Measurements from ENCODE around the gene SLC35E2B.

The SLC35E2B gene

DNA sequence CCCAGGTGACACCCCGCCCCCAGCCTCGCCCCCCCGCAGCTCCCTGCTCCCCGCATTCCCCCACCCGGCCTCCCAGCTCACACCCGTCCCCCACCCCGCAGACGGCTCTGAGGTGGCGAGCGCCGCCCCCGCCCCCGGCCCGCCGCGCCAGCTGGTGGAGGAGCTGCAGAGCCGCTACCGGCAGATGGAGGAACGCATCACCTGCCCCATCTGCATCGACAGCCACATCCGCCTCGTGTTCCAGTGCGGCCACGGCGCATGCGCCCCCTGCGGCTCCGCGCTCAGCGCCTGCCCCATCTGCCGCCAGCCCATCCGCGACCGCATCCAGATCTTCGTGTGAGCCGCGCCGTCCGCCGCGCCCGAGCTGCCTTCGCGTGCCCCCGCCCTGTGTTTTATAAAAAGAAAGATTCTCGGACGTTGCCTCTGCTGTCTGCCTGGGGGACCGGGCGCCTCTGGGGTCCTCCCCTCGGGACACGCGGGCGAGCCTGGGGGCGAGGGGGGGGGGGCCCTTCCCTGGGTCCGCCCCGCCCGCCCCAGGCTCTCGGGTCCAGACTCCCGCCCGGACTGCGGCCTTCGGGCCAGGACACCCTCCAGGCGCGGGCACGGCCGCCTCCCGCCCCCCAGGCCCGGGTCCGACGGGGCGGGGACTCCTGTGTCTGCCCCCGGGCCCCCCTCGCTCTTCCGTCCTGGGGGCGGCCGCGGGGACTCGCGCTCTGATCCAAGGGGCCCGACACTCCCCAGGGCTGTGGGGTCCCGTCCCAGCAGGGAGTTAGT is 62.2 kb downstream of the SLC35E2B start:
- Histone ChIP-seq H3K27ac (no peak overlapping the region), H3K27me3 (ENCODE audit: insufficient read depth, low read depth, severe bottlenecking) (no peaks in the 10 kb centered on the region), H3K9me3 (ENCODE audit: severe bottlenecking) (no peaks in the 10 kb centered on the region), H3K4me3 (ENCODE audit: low read depth, low read length) (no peak overlapping the region), H3K36me3 (no peaks in the 10 kb centered on the region)
- DNase-seq, result no peak
- TF ChIP-seq, protein P1, sequence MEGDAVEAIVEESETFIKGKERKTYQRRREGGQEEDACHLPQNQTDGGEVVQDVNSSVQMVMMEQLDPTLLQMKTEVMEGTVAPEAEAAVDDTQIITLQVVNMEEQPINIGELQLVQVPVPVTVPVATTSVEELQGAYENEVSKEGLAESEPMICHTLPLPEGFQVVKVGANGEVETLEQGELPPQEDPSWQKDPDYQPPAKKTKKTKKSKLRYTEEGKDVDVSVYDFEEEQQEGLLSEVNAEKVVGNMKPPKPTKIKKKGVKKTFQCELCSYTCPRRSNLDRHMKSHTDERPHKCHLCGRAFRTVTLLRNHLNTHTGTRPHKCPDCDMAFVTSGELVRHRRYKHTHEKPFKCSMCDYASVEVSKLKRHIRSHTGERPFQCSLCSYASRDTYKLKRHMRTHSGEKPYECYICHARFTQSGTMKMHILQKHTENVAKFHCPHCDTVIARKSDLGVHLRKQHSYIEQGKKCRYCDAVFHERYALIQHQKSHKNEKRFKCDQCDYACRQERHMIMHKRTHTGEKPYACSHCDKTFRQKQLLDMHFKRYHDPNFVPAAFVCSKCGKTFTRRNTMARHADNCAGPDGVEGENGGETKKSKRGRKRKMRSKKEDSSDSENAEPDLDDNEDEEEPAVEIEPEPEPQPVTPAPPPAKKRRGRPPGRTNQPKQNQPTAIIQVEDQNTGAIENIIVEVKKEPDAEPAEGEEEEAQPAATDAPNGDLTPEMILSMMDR (IDR thresholded peaks at IDR 0.05; ENCODE audit: low read depth, low read length), result no peak

DNA sequence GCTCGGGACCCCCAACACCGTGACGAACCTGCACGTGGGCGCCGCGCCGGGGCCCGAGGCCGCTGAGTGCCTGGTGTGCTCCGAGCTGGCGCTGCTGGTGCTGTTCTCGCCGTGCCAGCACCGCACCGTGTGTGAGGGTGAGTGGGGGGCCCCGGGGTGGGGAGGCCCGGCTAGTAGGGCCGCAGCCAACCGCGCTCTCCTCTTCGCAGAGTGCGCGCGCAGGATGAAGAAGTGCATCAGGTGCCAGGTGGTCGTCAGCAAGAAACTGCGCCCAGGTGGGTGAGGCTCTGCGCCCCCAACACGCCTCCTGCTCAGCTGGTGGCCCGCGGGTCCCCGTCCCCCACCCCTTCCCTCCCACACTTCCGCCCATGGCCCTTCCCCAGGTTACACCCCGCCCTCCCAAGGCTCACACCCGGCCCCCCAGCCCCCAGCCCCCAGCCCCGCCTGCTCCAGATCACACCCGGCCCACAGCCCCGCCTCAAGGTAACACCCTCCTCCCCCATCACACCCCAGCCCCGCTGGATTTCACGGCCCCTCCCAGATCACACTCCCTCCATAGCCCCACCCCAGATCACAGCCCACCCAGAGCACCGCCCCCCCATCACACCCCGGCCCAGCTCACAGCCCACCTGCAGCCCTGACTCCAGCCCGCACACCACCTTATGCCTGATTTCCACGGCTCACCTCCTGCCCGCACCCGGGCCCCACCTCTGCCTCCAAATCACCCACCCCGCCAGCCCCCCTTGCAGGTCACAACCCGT is 63.0 kb downstream of the SLC35E2B start:
- DNase-seq, result no peak
- no peaks in the 10 kb centered on the region for H3K9me3 ChIP-seq (ENCODE audit: severe bottlenecking)
- no peak overlapping the region for H3K4me3 ChIP-seq (ENCODE audit: low read depth, low read length)
- H3K27me3 ChIP-seq (ENCODE audit: insufficient read depth, low read depth, severe bottlenecking), result no peaks in the 10 kb centered on the region
- TF ChIP-seq, protein P1 (IDR thresholded peaks at IDR 0.05; ENCODE audit: low read depth, low read length), result no peak
- no peaks in the 10 kb centered on the region for H3K36me3 ChIP-seq
- H3K27ac ChIP-seq, result no peak overlapping the region

DNA sequence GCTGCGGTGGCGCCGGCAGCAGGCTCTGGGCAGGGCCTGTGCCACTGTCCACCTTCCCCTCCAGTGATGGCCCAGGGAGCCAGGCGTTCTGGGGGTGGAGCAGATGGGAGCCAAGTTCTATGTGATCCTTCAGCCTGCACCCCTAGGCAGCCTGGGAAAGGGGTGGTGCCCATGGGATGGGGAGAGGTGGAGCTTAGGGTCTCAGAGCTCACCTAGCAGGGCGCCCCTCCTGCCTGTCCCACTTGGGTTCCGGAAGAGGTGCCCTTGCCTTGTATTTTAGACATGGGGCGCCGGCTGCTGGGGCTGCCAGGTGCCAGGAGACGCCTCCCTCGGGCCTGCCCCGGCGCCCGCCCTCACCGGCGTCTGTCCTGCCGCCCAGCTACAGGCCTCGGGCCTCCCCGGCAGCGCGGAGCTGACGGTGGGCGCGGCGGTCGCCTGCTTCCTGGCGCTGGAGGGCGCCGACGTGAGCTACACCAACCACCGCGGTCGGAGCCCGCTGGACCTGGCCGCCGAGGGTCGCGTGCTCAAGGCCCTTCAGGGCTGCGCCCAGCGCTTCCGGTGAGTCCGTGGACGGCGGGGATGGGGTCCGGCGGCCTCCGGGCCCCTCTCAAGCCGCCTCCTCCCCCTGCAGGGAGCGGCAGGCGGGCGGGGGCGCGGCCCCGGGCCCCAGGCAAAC is 63.7 kb downstream of the SLC35E2B start:
- Histone ChIP-seq H3K4me3 (ENCODE audit: low read depth, low read length) (no peak overlapping the region), H3K27ac (no peak overlapping the region)

DNA sequence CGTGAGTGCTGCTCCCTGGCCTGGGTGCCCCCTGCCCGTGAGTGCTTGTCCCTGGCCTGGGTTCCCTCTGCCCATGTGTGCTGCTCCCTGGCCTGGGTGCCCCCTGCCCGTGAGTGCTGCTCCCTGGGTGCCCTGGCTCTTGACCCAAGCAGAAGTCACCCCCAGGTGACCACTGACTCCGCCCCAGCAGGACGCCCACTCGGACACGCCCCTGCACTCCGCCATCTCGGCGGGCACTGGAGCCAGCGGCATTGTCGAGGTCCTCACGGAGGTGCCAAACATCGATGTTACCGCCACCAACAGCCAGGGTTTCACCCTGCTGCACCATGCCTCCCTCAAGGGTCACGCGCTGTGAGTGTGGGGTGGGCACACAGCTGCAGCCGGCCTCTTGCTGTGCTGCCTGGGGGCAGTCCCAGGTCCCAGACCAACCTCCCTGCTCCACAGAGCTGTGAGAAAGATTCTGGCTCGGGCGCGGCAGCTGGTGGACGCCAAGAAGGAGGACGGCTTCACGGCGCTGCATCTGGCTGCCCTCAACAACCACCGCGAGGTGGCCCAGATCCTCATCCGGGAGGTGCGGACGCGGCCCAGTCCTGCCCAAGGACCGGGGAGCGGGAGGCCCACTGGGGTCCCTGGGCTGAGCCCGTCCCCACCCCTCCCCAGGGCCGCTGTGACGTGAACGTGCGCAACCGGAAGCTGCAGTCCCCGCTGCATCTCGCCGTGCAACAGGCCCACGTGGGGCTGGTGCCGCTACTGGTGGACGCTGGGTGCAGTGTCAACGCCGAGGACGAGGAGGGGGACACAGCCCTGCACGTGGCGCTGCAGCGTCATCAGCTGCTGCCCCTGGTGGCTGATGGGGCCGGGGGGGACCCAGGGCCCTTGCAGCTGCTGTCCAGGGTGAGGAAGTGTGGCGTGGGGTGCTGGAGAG is 64.5 kb downstream of the SLC35E2B start:
- Histone ChIP-seq H3K4me3 (ENCODE audit: low read depth, low read length) (no peak overlapping the region), H3K36me3 (no peaks in the 10 kb centered on the region), H3K9me3 (ENCODE audit: severe bottlenecking) (no peaks in the 10 kb centered on the region), H3K27ac (no peak overlapping the region), H3K27me3 (ENCODE audit: insufficient read depth, low read depth, severe bottlenecking) (no peaks in the 10 kb centered on the region)
- DNase-seq, result no peak
- TF ChIP-seq, protein P1 (IDR thresholded peaks at IDR 0.05; ENCODE audit: low read depth, low read length), result no peak

More for the DNA sequence above, 63.7 kb downstream of the SLC35E2B start:
- TF ChIP-seq, protein P1 (IDR thresholded peaks at IDR 0.05; ENCODE audit: low read depth, low read length), result no peak
- peak; percentile 10 for DNase-seq
- H3K27me3 ChIP-seq (ENCODE audit: insufficient read depth, low read depth, severe bottlenecking), result no peaks in the 10 kb centered on the region
- no peaks in the 10 kb centered on the region for H3K36me3 ChIP-seq
- no peaks in the 10 kb centered on the region for H3K9me3 ChIP-seq (ENCODE audit: severe bottlenecking)

DNA sequence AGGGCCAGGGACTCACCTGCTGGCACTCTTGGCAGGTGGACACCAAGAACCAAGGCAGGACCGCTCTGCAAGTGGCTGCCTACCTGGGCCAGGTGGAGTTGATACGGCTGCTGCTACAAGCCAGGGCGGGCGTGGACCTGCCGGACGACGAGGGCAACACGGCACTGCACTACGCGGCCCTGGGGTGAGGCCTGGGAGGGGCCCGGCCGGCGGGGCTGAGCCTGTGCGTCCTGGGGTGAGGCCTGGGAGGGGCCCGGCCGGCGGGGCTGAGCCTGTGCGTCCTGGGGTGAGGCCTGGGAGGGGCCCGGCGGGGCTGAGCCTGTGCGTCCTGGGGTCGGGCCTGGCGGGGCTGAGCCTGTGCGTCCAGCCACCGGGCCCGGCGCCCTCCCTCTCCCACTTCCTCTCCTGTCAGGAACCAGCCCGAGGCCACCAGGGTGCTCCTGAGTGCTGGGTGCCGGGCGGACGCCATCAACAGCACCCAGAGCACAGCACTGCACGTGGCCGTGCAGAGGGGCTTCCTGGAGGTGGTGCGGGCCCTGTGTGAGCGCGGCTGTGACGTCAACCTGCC is 65.2 kb downstream of the SLC35E2B start:
- Histone ChIP-seq H3K27ac (no peak overlapping the region), H3K27me3 (ENCODE audit: insufficient read depth, low read depth, severe bottlenecking) (no peaks in the 10 kb centered on the region), H3K9me3 (ENCODE audit: severe bottlenecking) (no peaks in the 10 kb centered on the region), H3K4me3 (ENCODE audit: low read depth, low read length) (no peak overlapping the region), H3K36me3 (no peaks in the 10 kb centered on the region)
- TF ChIP-seq, protein P1 (IDR thresholded peaks at IDR 0.05; ENCODE audit: low read depth, low read length), result no peak
- DNase-seq, result no peak
